Endothelial cell of umbilical vein (primary cell): Measurements from ENCODE around the gene SCAI. TPM values are rescaled to one million over a fixed set of nuclear protein-coding genes. Genes with fewer than 3 reads are reported as not detected.

ENCODE experiments used
- BruUV-seq: library from RNA; stranded (reverse); fragments of 400-500 nt; replicated peaks from 2 replicates; lab custom pipeline; 2021; lab: Mats Ljungman, UMichigan
- CTCF ChIA-PET: fragments of 300-600, 350-600 bp; sonication (Branson Sonifier 250); formaldehyde crosslinking; loops from one replicate; lab custom pipeline; 2021; ENCODE audit warnings: antibody characterized with exemption, inconsistent platforms; lab: Charles Lee
- POLR2A ChIA-PET: fragments of 300-600, 350-600 bp; sonication (Branson Sonifier 250); formaldehyde crosslinking; loops from one replicate; lab custom pipeline; 2021; ENCODE audit warnings: antibody characterized with exemption, inconsistent platforms; lab: Charles Lee
- DNase-seq: peaks from one replicate; pipeline ENCODE4 v3.0.0-alpha.2; 2011; ENCODE audit warnings: low read depth, low spot score
- FAIRE-seq: peaks from 2 replicates; lab custom pipeline; 2011; peaks lifted over from hg19 to GRCh38; lab: Jason Lieb, UNC
- H2AFZ ChIP-seq: 2 replicates; pipeline ENCODE4 v1.6.0; 2012; ENCODE audit warnings: low read depth, low read length, control low read depth, inconsistent platforms
- H3K27ac ChIP-seq: 2 replicates; pipeline ENCODE4 v1.5.1; 2011; ENCODE audit warnings: low read depth, mild to moderate bottlenecking, control low read depth, low read length, moderate library complexity; ENCODE audit not compliant: insufficient read depth
- H3K27me3 ChIP-seq, 2 experiments: 2 replicates each; pipeline versions ENCODE4 v1.6.0 to v1.6.1; 2011; ENCODE audit warnings: low read length in 2 of 2, mixed read lengths in 1 of 2; ENCODE audit not compliant: control insufficient read depth in 2 of 2, insufficient read depth in 2 of 2
- H3K36me3 ChIP-seq, 2 experiments: 2 replicates in 1 of 2; 3 replicates in 1 of 2; pipeline ENCODE4 v1.5.1; 2011; ENCODE audit warnings: low read length in 2 of 2, mild to moderate bottlenecking in 1 of 2, moderate library complexity in 1 of 2; ENCODE audit not compliant: control insufficient read depth in 2 of 2, insufficient read depth in 2 of 2; ENCODE audit errors: extremely low read depth in 1 of 2
- H3K4me1 ChIP-seq: 3 replicates; pipeline ENCODE4 v1.5.1; 2011; ENCODE audit warnings: mild to moderate bottlenecking, low read length; ENCODE audit not compliant: control insufficient read depth, insufficient read depth; ENCODE audit errors: extremely low read depth
- H3K4me2 ChIP-seq: 2 replicates; pipeline ENCODE4 v1.6.1; 2011; ENCODE audit warnings: low read length, control low read depth, mixed read lengths; ENCODE audit not compliant: insufficient read depth
- H3K4me3 ChIP-seq, 3 experiments: fragments of 200-600 bp in 1 of 3; sonication (generic), shearing (Covaris generic) in 1 of 3; replicated peaks in 1 of 3; 2 replicates each; pipeline ENCODE4 v1.5.1; 2011 to 2016; ENCODE audit warnings: control low read depth in 3 of 3, low read length in 3 of 3, mild to moderate bottlenecking in 2 of 3, inconsistent platforms in 1 of 3, low read depth in 1 of 3, moderate library complexity in 1 of 3; ENCODE audit not compliant: insufficient read depth in 1 of 3
- H3K79me2 ChIP-seq: 2 replicates; pipeline ENCODE4 v1.6.0; 2012; ENCODE audit warnings: low read length, inconsistent platforms; ENCODE audit not compliant: control insufficient read depth, insufficient read depth
- H3K9ac ChIP-seq: replicated peaks from 2 replicates; pipeline ENCODE3; 2011; ENCODE audit warnings: low read length, control low read depth; ENCODE audit not compliant: insufficient read depth; ENCODE audit errors: extremely low read depth
- H3K9me1 ChIP-seq: replicated peaks from 3 replicates; pipeline ENCODE4 v1.6.0; 2011; ENCODE audit warnings: mild to moderate bottlenecking, low read length; ENCODE audit not compliant: control insufficient read depth, insufficient read depth; ENCODE audit errors: extremely low read depth
- H3K9me3 ChIP-seq: replicated peaks from 2 replicates; pipeline ENCODE4 v1.5.1; 2012; ENCODE audit warnings: low read length, inconsistent platforms; ENCODE audit not compliant: control insufficient read depth, insufficient read depth
- H4K20me1 ChIP-seq: replicated peaks from 2 replicates; pipeline ENCODE3; 2011; ENCODE audit warnings: mild to moderate bottlenecking, low read length; ENCODE audit not compliant: control insufficient read depth, insufficient read depth; ENCODE audit errors: extremely low read depth
- FOS ChIP-seq: IDR thresholded peaks from 2 replicates; pipeline ENCODE4 v1.6.1; 2011; ENCODE audit warnings: mild to moderate bottlenecking, low read length, moderate library complexity, borderline replicate concordance; ENCODE audit not compliant: insufficient read depth
- GATA2 ChIP-seq: IDR thresholded peaks from 2 replicates; pipeline ENCODE4 v1.7.0; 2011; ENCODE audit warnings: low read depth, mild to moderate bottlenecking, moderate library complexity, mixed read lengths, low read length; ENCODE audit not compliant: insufficient read length, insufficient read depth
- MYC ChIP-seq: IDR thresholded peaks from one replicate; pipeline ENCODE4 v1.6.1; 2011; ENCODE audit warnings: mild to moderate bottlenecking, low read depth, low read length
- POLR2A ChIP-seq: IDR thresholded peaks from 2 replicates; pipeline ENCODE4 v1.6.1; 2012; ENCODE audit warnings: low read depth, mild to moderate bottlenecking, control low read depth, low read length
- POLR2AphosphoS5 ChIP-seq: IDR thresholded peaks from 2 replicates; pipeline ENCODE4 v1.6.1; 2012; ENCODE audit warnings: low read depth, mild to moderate bottlenecking, control low read depth, low read length, moderate library complexity; ENCODE audit not compliant: insufficient read depth
- dilution Hi-C: fragments of 300-500 bp; cut with MboI; formaldehyde crosslinking; loops from one replicate; pipeline ENCODE4 v1.15.0; 2019; ENCODE audit warnings: low sequenced_read_pairs; ENCODE audit not compliant: extremely low pct_ligation_motif_present
- intact Hi-C: fragments of 100-400 bp; cut with micrococcal nuclease; formaldehyde crosslinking; loops from one replicate; pipeline ENCODE4 v1.10.0; 2022
- polyA plus RNA-seq, 4 experiments: library from polyadenylated mRNA; depleted of rRNA in 3 of 4; stranded (reverse) in 3 of 4; unstranded in 1 of 4; fragments of >200 nt; gene quantifications; 2 replicates each; pipeline versions ENCODE4 v1.2.1 to v1.2.3, GENCODE V29; 2011 to 2012; ENCODE audit warnings: missing spikeins in 1 of 4
- total RNA-seq: library from RNA; stranded (reverse); gene quantifications from 2 replicates; pipeline ENCODE4 v1.2.3, GENCODE V29; 2021

Gene SCAI
- total and polyA plus RNA-seq, 2 donors (not counting 3 experiments of a cell fraction or from before 2014, with no cell fraction given) = 2.0 to 9.3 TPM

DNA sequence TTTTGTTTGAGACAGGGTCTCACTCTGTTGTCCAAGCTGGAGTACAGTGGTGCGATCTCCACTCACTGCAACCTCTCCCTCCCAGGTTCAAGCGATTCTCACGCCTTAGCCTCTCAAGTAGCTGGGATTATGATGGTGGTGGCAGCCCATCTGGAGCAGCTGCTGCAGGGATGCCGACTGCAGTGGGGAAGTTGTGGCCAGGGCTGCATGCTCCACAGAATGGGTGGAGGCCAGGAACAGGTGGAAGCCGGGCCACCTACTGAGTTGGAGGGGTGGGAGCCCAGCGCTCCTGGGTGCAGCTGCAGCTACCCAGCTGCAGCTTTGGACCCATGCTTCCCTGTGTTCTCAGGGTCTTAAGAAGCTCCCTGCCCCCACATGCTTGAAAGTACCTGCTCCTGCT lies 99.7 kb downstream of the SCAI start:
- no peak for FAIRE-seq
- H3K27ac ChIP-seq = no peak overlapping the region

DNA sequence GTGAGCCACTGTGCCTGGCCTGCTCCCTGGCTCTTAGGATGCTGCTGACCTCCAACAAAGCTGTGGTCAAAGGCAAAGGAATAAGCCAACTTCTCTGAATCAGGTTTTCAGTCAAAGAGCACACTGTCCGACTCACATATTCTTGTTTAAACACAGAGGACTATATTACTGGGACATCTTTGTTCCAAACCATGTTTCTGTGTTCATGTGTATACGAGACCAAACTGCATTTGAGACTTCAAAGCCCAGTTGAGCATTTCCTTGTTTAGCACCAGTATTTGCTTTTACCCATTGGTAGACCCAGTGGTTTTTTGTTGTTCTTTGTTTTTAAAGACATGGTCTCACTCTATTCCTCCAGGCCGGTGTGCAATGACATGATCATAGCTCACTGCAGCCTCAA lies 100.2 kb downstream of the SCAI start:
- Histone ChIP-seq H2AFZ (no peak overlapping the region), H3K36me3 (no peaks in the 10 kb centered on the region), H3K79me2 (no peaks in the 10 kb centered on the region), H3K4me3 (no peak overlapping the region), H3K27ac (no peak overlapping the region), H3K4me2 (no peak overlapping the region), H3K9me1 (no peaks in the 10 kb centered on the region), H4K20me1 (no peaks in the 10 kb centered on the region), H3K4me1 (no peaks in the 10 kb centered on the region), H3K27me3 (no peaks in the 10 kb centered on the region), H3K9me3 (no peaks in the 10 kb centered on the region), H3K9ac (no peak overlapping the region)
- ChIA-PET POLR2A (interaction anchor here (0.6 kb wide), 1 partner anchor 165 kb away, joined by 3 read pairs; no protein-coding TSS in a partner anchor), CTCF (interaction anchor here (0.9 to 1.8 kb wide), 2 partner anchors 13 to 68 kb away, joined by 3 to 7 read pairs; no protein-coding TSS in a partner anchor)
- BruUV-seq = no TSS peak
- no peak for FAIRE-seq
- dilution Hi-C loops (no loop called here), intact Hi-C loops (no loop called here)
- TF ChIP-seq POLR2AphosphoS5 = no peak
- no peak for TF ChIP-seq MYC
- no peak for TF ChIP-seq POLR2A
- no peak for TF ChIP-seq FOS
- no peak for TF ChIP-seq GATA2
- DNase-seq = no peak

More for the DNA sequence above, 99.7 kb downstream of the SCAI start:
- dilution Hi-C loops (no loop called here), intact Hi-C loops (no loop called here)
- no peak for TF ChIP-seq POLR2A
- TF ChIP-seq FOS = no peak
- H3K4me3 ChIP-seq = no peak overlapping the region
- CTCF ChIA-PET = interaction anchor here (1.8 kb wide), 1 partner anchor 13 kb away, joined by 7 read pairs; no protein-coding TSS in a partner anchor
- H3K79me2 ChIP-seq = no peaks in the 10 kb centered on the region
- BruUV-seq = no TSS peak
- no peaks in the 10 kb centered on the region for H3K27me3 ChIP-seq
- H3K36me3 ChIP-seq = no peaks in the 10 kb centered on the region
- H3K9ac ChIP-seq = no peak overlapping the region
- H3K4me2 ChIP-seq = no peak overlapping the region
- no peak for DNase-seq
- no peaks in the 10 kb centered on the region for H3K9me1 ChIP-seq
- no peaks in the 10 kb centered on the region for H3K9me3 ChIP-seq
- no peaks in the 10 kb centered on the region for H4K20me1 ChIP-seq
- no peak overlapping the region for H2AFZ ChIP-seq
- POLR2A ChIA-PET = no interaction called here
- H3K4me1 ChIP-seq = no peaks in the 10 kb centered on the region
